HepG2 (cell line): ENCODE data around the gene SLC22A9. TPM values are rescaled to one million over a fixed set of nuclear protein-coding genes. Genes with fewer than 3 reads are reported as not detected.

Experiments used
- CEBPB ChIP-seq: IDR thresholded peaks from 2 replicates; pipeline ENCODE4 v1.6.1; 2011; ENCODE audit warnings: low read depth, low read length, improper control_type of control experiment, borderline replicate concordance
- CEBPG ChIP-seq: IDR thresholded peaks from 2 replicates; pipeline ENCODE4 v1.6.1; 2016
- DMTF1 ChIP-seq: sonication (generic); formaldehyde crosslinking; IDR thresholded peaks from 2 replicates; pipeline ENCODE4 v1.4.0; 2020; ENCODE audit warnings: mild to moderate bottlenecking, missing genetic modification reagents
- ETV5 ChIP-seq: IDR thresholded peaks from 2 replicates; pipeline ENCODE4 v1.6.1; 2018; ENCODE audit warnings: missing biosample characterization, missing genetic modification reagents, inconsistent platforms, borderline replicate concordance
- FUBP1 ChIP-seq: sonication (generic); formaldehyde crosslinking; IDR thresholded peaks from 2 replicates; pipeline ENCODE4 v1.5.1; 2020; ENCODE audit warnings: missing genetic modification reagents, mild to moderate bottlenecking, borderline replicate concordance
- GABPA ChIP-seq, 2 experiments: IDR thresholded peaks; 2 replicates each; pipeline ENCODE4 v1.6.1; 2011 to 2016; ENCODE audit warnings: low read depth in 2 of 2, low read length in 1 of 2, missing biosample characterization in 1 of 2, missing genetic modification characterization in 1 of 2
- HMGA1 ChIP-seq: sonication (generic); formaldehyde crosslinking; conservative IDR thresholded peaks from 2 replicates; pipeline ENCODE4 v1.4.0; 2020; ENCODE audit warnings: missing genetic modification reagents
- HOXA3 ChIP-seq: sonication (generic); formaldehyde crosslinking; IDR thresholded peaks from 2 replicates; pipeline ENCODE4 v1.5.0; 2020; ENCODE audit warnings: missing genetic modification reagents
- ISL2 ChIP-seq: sonication (generic); formaldehyde crosslinking; IDR thresholded peaks from 2 replicates; pipeline ENCODE4 v1.5.0; 2020; ENCODE audit warnings: missing genetic modification reagents
- MAFG ChIP-seq: sonication (generic); formaldehyde crosslinking; IDR thresholded peaks from 2 replicates; pipeline ENCODE4 v1.5.1; 2020; ENCODE audit warnings: mild to moderate bottlenecking, missing genetic modification reagents
- PAXIP1 ChIP-seq: sonication (generic); formaldehyde crosslinking; conservative IDR thresholded peaks from 2 replicates; pipeline ENCODE4 v1.4.0; 2020; ENCODE audit warnings: mild to moderate bottlenecking, missing genetic modification reagents, moderate library complexity
- RARA ChIP-seq: IDR thresholded peaks from 2 replicates; pipeline ENCODE4 v1.6.1; 2016; ENCODE audit warnings: missing genetic modification reagents, missing compliant biosample characterization
- THRA ChIP-seq: sonication (generic); formaldehyde crosslinking; IDR thresholded peaks from 2 replicates; pipeline ENCODE4 v1.4.0; 2020; ENCODE audit warnings: missing genetic modification reagents, borderline replicate concordance
- ZFP82 ChIP-seq: sonication (generic); formaldehyde crosslinking; IDR thresholded peaks from 2 replicates; pipeline ENCODE4 v1.5.1; 2020; ENCODE audit warnings: mild to moderate bottlenecking, missing genetic modification reagents, borderline replicate concordance
- ZNF264 ChIP-seq: sonication (generic); formaldehyde crosslinking; IDR thresholded peaks from 2 replicates; pipeline ENCODE4 v1.4.0; 2020; ENCODE audit warnings: missing genetic modification reagents
- ZNF629 ChIP-seq: sonication (generic); formaldehyde crosslinking; conservative IDR thresholded peaks from 2 replicates; pipeline ENCODE4 v1.5.0; 2020; ENCODE audit warnings: missing genetic modification reagents
- ZSCAN5A ChIP-seq: sonication (generic); formaldehyde crosslinking; IDR thresholded peaks from 2 replicates; pipeline ENCODE4 v1.8.0; 2022; ENCODE audit warnings: mild to moderate bottlenecking, missing genetic modification reagents, borderline replicate concordance
- polyA plus RNA-seq, 8 experiments: library from polyadenylated mRNA; depleted of rRNA in 3 of 8; stranded (reverse) in 7 of 8; unstranded in 1 of 8; fragments of >200 nt; fragmentation: Illumina TruSeq in 4 of 8; extraction: Trizol in 4 of 8; gene quantifications; 2 replicates each; pipeline versions ENCODE4 v1.2.1 to v1.2.3, GENCODE V29; 2011 to 2016; ENCODE audit warnings: low read depth in 4 of 8, missing spikeins in 1 of 8, mixed read lengths in 1 of 8; ENCODE audit not compliant: insufficient read depth in 1 of 8
- total RNA-seq, 5 experiments: library from RNA; depleted of rRNA; stranded (reverse); fragments of >200 nt; fragmentation: Illumina TruSeq; extraction: Trizol; gene quantifications; 2 replicates each; pipeline ENCODE4 v1.2.3, GENCODE V29; 2016; ENCODE audit warnings: low read depth in 1 of 5

Gene SLC22A9
- total and polyA plus RNA-seq, 2 of the 13 experiments (the other 11 are each of a cell fraction or from before 2014, with no cell fraction given) = 4.0 to 11.7 TPM

GRCh38 chr11:63404161-63404935, 34.8 kb downstream of the SLC22A9 start (continued):
- TF ChIP-seq FUBP1 (CRISPR knock-in tag) (no peak), HMGA1 (CRISPR knock-in tag) (no peak), CEBPB (peak; percentile 73; the same call in 1 of the 2 replicates), MAFG (no peak), ZSCAN5A (CRISPR knock-in tag) (no peak), ZFP82 (CRISPR knock-in tag) (0 out of 2 replicates have a peak, but pooled peaks have one; percentile 54), THRA (0 out of 2 replicates have a peak, but pooled peaks have one; percentile 13), PAXIP1 (CRISPR knock-in tag) (peak; percentile 87), ETV5 (CRISPR knock-in tag) (peak; percentile 71; the same call in 1 of the 2 replicates), DMTF1 (CRISPR knock-in tag) (no peak), CEBPG (CRISPR knock-in tag) (peak; percentile 87), GABPA (IDR thresholded peaks at IDR 0.05; ENCODE audit: low read depth, low read length) (no peak), GABPA (CRISPR knock-in tag; IDR thresholded peaks at IDR 0.05; ENCODE audit: low read depth) (0 out of 2 replicates have a peak, but pooled peaks have one; percentile 46), ZNF629 (0 out of 2 replicates have a peak, but pooled peaks have one; percentile 23), ZNF264 (CRISPR knock-in tag) (peak; percentile 61; the same call in 1 of the 2 replicates), HOXA3 (CRISPR knock-in tag) (peak; percentile 75), ISL2 (CRISPR knock-in tag) (0 out of 2 replicates have a peak, but pooled peaks have one; percentile 23), RARA (CRISPR knock-in tag) (peak; percentile 80)
